HG02759 (cell line): Measurements from ENCODE around the gene GPRC5A.

Experiments used
- ATAC-seq: cut with Tn5 transposase; IDR thresholded peaks from one replicate; pipeline ENCODE4 v1.9.1; 2021; ENCODE audit warnings: mild to moderate bottlenecking, moderate library complexity; ENCODE audit not compliant: unreplicated experiment

GPRC5A gene

DNA sequence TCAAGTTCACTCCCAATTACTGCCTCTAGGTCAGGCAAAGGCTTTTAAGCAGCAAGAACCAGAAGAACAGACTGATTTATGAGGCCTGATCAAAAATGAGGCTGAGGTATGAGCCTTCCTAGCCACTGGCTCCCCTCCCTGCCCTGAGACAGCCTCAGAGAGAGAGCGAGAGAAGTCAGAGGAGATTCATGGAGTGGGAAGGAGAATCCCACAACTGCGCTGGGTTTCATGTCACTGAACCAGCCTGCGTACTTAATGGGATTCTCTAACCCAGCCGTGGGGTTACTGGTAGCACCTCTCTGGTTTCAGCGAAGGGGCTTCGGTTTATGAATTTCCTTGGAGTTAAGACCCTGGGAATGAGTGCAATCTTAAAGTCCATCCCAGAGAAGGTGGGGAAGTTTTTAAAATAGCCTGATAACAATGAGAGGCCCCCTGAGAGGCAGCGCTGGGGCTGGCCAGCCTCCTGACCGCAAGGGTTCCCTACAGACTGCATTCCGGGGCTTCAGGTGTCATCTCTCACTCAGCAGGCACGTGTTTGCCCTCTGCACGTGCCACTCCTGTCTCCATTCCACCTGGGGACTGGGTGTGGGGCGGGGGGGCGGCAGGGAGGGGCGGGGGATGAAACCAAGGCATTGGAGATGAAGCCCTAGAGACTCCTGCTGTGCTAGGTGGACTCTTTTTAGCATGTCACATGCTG is 6.1 kb upstream of the GPRC5A start:
- no peak for ATAC-seq

DNA sequence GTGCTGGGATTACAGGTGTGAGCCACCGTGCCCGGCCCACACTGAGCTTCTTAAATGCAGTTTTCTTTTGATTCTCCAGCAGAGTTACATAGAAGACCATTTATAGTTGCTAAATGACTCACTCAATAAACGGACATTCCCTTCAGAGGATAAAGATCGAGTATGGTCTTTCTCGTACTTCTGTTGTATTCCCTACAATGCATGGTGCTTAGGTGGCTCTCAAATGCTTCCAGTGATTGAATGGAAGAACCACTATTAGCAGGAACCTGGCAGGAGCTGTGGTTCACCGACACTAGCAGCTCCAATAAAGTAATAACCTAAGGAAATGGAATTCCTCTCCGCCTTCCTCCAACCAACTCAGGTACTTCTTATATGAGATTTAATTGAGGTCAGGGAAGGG is 3.9 kb upstream of the GPRC5A start:
- ATAC-seq, result no peak

- no peak for ATAC-seq
These were observed 1.7 kb upstream of the GPRC5A start for GRCh38 chr12:12889701-12890100.

- ATAC-seq, result no peak
These were observed 751 bp upstream of the GPRC5A start for GRCh38 chr12:12890543-12891079.

- no peak for ATAC-seq
These were observed 556 bp downstream of the GPRC5A start for GRCh38 chr12:12891881-12892355.

DNA sequence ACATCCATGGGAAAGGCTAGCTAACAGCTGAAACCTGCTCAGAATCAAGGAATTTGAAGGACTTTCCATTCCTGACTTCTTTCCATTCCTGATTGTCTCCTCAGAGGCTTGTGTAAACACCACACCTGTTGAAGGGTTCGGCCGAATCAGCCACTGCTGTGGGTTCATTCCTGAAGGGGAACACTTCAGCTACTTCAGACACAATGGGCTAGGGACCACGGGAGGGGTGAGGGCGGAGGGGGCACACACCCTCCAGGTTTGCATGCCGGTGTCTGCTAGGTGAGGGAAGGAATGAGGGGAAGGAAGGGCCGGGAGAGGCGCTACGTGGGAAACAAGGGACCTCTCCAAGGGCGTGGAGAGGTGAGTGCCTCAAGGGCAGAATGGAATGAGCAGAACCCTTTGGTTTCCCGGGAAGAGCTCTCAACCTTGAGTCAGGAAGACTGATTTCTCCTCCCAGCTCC is 1.3 kb downstream of the GPRC5A start:
- no peak for ATAC-seq

- no peak for ATAC-seq
These were observed 2.1 kb downstream of the GPRC5A start for GRCh38 chr12:12893438-12893837.

GRCh38 chr12:12896260-12896659 is 4.9 kb downstream of the GPRC5A start:
- ATAC-seq, result no peak

DNA sequence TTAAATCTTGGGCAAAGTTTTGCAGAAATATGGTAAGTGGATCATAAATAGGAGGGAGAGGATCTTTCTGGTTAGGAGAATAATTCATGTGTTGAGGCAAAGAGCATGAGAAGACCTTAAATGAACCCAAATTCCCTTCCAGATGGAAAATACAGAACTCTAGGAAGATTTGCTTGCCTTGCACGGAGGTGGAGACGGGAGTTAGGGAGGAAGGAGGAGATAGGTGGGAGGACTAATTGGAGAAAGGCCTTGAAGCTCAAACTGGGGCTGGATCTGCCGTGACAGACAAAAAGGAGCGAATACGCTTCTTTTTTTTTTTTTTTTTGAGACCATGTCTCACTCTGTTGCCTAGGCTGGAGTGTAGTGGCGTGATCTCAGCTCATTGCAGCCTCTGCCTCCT is 5.9 kb downstream of the GPRC5A start:
- no peak for ATAC-seq

GRCh38 chr12:12898136-12898717 is 6.9 kb downstream of the GPRC5A start:
- no peak for ATAC-seq

DNA sequence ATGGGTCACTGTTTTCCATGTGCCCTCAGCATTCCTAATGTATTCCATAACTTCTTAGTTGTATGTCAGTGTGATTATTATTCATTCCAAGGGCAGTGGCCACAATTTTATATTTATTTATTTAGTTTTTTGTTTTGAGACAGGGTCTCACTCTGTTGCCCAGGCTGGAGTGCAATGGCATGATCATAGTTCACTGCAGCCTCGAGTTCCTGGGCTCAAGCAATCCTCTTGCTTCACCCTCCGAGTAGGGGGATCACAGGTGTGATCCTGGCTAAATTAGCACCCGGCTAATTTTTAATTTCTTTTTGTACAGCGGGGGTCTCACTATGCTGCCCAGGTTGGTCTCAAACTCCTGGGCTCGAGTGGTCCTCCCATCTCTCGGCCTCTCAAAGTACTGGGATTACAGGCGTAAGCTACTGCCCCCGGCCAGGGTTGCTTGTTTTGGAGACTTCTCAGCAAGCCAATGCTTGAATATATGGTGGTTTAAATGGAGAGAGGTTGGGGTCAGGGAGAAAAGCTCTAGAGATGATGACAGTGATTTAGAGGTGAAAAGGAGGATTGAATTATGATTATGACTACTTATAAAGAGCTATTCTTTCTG is 7.6 kb downstream of the GPRC5A start:
- no peak for ATAC-seq

DNA sequence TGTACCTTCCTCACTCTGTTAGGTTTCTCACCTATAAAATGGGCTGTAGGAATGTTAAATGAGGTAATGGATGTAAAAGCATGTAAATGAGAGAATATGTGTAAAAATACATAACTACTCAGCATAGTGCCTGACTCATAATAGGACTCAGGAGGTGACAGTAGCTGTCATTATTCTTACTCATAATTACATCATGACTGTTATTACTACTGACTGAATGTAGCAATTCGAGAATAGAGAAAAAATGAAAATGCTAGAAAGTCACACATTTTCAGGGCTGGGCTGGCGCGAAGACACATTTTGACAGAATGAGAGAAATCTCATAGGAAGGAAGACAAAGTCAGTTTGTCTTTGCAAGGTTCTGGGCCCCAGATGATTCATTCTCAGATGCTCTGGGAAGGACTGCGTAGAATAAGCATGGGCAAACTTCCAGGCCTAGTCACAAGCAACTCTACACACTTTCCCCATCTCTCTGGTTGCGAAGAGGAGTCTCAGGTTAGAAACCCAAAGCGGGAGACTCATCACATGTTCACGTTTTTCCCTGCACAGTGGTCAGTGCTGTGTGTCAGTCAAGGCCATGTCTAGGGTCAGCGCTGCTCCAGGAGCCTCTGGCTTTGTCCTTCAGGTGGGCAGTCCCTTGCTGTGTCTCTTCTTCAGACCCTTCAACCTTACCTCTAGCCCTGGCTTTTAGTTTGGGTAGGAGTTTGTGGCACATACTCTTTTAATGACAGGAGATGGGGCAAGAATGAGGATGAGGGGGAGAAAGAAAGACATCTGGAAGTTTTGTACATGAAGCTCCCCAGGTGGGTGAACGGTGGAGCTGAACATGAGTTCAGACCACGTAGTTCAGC is 8.4 kb downstream of the GPRC5A start:
- peak; percentile 77 for ATAC-seq

GRCh38 chr12:12900786-12901157 is 9.4 kb downstream of the GPRC5A start:
- no peak for ATAC-seq

DNA sequence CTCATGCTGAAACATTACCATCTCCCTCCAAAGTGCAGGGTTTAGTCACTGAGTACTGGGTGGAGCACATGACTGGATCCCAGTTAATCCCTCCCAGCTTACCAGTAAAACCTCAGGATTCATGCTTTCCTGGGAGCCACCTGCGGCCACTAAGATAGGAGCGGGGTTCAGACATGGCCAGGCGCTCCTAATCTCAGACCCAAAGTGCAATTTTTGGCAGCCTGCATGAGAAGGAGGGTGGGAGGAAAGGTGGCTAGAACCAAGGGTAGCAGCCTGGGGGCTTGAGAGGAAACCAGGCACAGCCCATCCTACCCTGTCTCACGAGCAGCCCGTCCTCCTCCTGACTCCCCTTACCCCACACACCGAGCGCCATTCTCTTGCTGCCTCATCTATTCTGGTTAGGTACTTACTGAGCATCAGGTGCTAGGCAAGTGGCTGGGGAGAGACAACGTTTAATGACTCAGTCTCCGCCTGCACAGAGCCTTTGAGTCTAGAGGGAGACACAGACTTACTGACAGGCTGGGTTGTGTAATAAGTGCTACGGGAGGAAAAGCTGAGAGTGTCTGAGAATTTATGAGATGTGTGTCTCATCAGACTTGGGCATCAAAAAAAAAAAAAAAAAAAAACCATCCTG is 9.9 kb downstream of the GPRC5A start:
- no peak for ATAC-seq

GRCh38 chr12:12902036-12902435 is 10.7 kb downstream of the GPRC5A start:
- ATAC-seq, result no peak

DNA sequence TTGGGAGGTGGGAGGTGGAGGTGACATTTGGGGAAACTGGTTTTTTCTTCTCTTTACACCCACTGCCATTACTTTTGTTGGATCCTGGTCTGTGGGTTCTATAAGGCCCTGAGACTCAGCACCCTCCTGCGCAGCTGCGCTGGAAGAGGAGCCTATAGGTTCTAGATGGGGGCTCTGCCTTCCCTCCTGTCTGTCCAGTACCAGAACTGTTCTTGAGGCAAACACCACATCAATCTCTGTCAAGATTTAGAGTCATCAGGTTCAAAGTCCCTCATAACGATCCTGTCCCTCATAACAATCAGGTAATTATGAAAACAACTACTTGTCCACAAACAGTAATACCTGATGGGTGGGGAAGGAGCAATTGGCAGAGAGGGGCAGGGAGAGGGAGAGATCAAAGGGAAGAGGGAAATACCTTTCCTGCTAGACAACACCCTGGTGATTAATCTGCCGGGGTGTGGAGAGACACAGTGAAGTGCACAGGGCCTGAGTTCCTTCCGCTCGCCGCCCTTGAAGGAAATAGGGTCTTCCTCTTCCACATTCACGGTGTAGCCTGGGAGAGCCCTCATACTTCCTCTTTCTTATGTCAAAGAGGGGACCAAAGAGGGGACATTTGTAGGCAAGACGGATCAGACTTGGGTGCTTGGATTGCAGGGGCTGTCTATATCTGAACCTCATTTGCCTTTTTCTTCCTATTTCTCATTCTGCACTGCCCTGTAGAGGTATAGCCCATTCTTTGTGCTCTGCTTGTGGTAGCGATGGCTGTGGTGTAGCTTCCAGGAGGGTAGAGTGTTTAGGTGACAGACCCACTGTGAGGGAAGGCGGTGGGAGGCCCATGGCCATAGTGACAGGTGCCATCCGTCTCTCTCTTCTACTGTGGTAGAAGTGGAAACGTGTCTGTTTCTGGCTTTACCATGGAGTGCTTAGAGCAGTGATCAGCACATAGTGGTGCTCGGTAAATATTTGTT is 12.6 kb downstream of the GPRC5A start:
- no peak for ATAC-seq

- ATAC-seq, result no peak
These were observed 16.2 kb downstream of the GPRC5A start for GRCh38 chr12:12907552-12907951.

- no peak for ATAC-seq
These were observed 16.9 kb downstream of the GPRC5A start for GRCh38 chr12:12908252-12908651.

- ATAC-seq, result no peak
These were observed 17.3 kb downstream of the GPRC5A start for GRCh38 chr12:12908711-12909110.
